Chondrocyte (in vitro differentiated cells): Measurements from ENCODE around the gene NEK4. TPM values are rescaled to one million over a fixed set of nuclear protein-coding genes. Genes with fewer than 3 reads are reported as not detected.

Experiments
- DNase-seq: peaks from one replicate; pipeline ENCODE4 v3.0.0; 2021; ENCODE audit warnings: mixed read lengths, low spot score
- H3K27ac Mint-ChIP-seq: one replicate; pipeline ENCODE4 v1.8.0; 2021; ENCODE audit warnings: mild to moderate bottlenecking, moderate library complexity, mixed read lengths; ENCODE audit not compliant: unreplicated experiment
- H3K27me3 Mint-ChIP-seq: 2 replicates; pipeline ENCODE4 v1.8.0; 2021; ENCODE audit warnings: low read depth, mixed read lengths
- H3K36me3 Mint-ChIP-seq: 2 replicates; pipeline ENCODE4 v1.8.0; 2021; ENCODE audit warnings: low read depth, mixed read lengths
- H3K4me1 Mint-ChIP-seq: 2 replicates; pipeline ENCODE4 v1.8.0; 2021; ENCODE audit warnings: low read depth, mild to moderate bottlenecking, mixed read lengths
- H3K4me3 Mint-ChIP-seq: one replicate; pipeline ENCODE4 v1.8.0; 2021; ENCODE audit warnings: mild to moderate bottlenecking, moderate library complexity, mixed read lengths; ENCODE audit not compliant: unreplicated experiment
- H3K9me3 Mint-ChIP-seq: 2 replicates; pipeline ENCODE4 v1.8.0; 2021; ENCODE audit warnings: low read depth, mixed read lengths
- long read RNA-seq: library from polyadenylated mRNA; stranded (forward); transcript quantifications from one replicate; pipeline ENCODE4 v2.0.0, GENCODE V29; 2021
- total RNA-seq: library from RNA; stranded (reverse); gene quantifications from 3 replicates; pipeline ENCODE4 v1.2.1, GENCODE V29; 2021
- TF ChIP-seq, protein P1 (sequence below): fragments of 200-600 bp; sonication (generic); IDR thresholded peaks from 2 replicates; pipeline ENCODE4 v1.5.0; 2021; ENCODE audit warnings: antibody characterized with exemption, mild to moderate bottlenecking, moderate library complexity

The NEK4 gene
- total RNA-seq, result 11.3 to 15.6 TPM (median 11.6 TPM) in 3 replicates
- long read RNA-seq, full-length matches to known transcripts, result 8 of 17 reads
- long read RNA-seq, partial matches to known transcripts, result 3 of 17 reads
- long read RNA-seq, other reads (novel, unspliced or antisense), result 6 of 17 reads

DNA sequence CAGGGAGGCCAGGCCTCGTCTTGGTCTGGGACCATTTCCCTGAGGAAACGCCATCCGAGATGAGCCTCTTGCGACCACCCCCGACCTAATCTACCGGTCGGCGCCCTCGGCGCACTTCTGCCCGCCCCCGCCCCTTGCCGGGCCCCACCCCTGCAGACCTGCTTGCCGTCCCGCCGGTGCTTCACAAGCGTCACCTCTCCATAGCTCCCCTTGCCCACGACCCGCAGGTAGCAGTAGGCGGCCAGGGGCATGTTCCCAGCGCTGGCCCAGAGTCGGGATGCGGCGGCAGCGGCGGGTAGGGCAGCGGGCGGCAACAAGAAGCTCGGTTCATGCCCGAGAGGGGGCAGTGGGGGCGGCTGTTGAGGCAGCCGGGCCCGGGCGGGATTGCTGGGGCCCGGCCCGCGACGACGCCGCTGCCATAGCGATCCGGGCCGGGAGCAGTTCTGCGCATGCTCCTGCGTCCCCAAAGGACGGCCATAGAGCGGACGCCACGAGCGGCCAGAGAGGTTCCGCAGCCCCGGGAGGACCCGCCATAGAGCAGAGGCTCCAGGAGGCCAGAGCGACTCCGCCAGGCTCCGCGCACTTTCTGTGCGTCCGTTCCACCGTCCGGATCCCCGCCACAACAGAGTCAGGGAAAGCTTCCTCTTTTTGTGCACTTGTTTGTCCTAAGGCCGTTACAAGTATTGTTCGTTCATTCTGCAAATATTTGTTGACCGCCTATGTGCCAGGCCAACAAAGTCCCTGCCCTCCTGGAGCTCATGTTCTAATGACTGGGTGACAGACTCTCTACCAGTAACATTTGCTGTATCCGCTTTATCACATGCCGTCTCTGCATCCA lies at the start of gene NEK4:
Gene NEK4 (minus strand): TSS at position 445 of the 838 bp plus-strand sequence. CDS start 194 bp downstream, at position 251.
- H3K27ac Mint-ChIP-seq, result peak within 1 kb of the TSS; percentile 98
- no peaks in the 10 kb centered on the region for H3K27me3 Mint-ChIP-seq

DNA sequence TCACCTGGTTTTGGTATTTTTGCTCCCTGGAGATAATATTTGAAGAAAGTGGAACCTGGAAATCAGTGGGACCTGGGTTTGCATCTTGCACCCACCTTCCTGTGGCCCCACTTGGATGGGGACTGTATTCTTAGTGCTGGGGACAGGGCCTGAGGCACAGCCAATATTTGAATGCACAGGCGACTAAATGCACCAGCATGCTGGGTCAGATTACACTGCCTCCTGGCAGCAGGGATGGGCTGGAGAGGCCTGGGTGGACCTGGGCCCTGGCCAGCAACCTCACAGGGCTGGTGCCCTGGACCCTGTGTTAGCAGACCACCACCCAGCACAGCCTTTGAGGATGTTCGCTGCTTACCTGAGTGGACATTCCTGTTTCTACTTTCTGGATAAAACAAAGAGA lies 49.2 kb upstream of the NEK4 start:
- H3K36me3 Mint-ChIP-seq, result no peaks in the 10 kb centered on the region
- no peaks in the 10 kb centered on the region for H3K27me3 Mint-ChIP-seq
- no peak for DNase-seq
- no peak overlapping the region for H3K4me3 Mint-ChIP-seq
- TF ChIP-seq, protein P1, sequence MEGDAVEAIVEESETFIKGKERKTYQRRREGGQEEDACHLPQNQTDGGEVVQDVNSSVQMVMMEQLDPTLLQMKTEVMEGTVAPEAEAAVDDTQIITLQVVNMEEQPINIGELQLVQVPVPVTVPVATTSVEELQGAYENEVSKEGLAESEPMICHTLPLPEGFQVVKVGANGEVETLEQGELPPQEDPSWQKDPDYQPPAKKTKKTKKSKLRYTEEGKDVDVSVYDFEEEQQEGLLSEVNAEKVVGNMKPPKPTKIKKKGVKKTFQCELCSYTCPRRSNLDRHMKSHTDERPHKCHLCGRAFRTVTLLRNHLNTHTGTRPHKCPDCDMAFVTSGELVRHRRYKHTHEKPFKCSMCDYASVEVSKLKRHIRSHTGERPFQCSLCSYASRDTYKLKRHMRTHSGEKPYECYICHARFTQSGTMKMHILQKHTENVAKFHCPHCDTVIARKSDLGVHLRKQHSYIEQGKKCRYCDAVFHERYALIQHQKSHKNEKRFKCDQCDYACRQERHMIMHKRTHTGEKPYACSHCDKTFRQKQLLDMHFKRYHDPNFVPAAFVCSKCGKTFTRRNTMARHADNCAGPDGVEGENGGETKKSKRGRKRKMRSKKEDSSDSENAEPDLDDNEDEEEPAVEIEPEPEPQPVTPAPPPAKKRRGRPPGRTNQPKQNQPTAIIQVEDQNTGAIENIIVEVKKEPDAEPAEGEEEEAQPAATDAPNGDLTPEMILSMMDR, result no peak
- H3K27ac Mint-ChIP-seq, result no peak overlapping the region
- no peaks in the 10 kb centered on the region for H3K4me1 Mint-ChIP-seq
- H3K9me3 Mint-ChIP-seq, result no peaks in the 10 kb centered on the region

More for the DNA sequence above, at the start of gene NEK4:
- no peaks in the 10 kb centered on the region for H3K9me3 Mint-ChIP-seq
- peaks cover 5% of the 10 kb centered on the region for H3K36me3 Mint-ChIP-seq
- peaks cover 18% of the 10 kb centered on the region for H3K4me1 Mint-ChIP-seq
- peak within 1 kb of the TSS; percentile 98 for H3K4me3 Mint-ChIP-seq
- TF ChIP-seq, protein P1, result peak; percentile 53
- DNase-seq, result no peak

DNA sequence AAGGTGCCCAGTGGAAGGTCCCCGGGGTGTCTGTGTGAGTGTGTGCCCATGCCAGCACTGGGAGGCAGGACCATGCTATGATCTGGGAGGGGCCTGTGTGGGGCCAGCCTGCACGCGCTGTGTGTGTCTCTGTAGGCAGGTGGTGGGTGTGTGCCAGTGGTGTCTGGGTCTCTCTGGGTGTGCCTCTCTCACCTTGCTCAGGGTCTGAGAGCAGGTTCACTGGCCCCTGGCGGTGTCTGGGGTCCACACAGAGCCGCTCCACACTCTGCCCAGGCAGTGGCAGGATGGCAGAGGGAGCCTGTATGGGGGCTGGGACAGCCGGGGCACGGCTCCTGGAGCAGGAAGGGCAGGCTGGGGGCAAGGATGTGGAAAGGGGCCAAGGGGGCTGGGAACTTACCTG lies 47.1 kb upstream of the NEK4 start:
- Mint-ChIP-seq H3K4me1 (no peaks in the 10 kb centered on the region), H3K27me3 (no peaks in the 10 kb centered on the region), H3K36me3 (no peaks in the 10 kb centered on the region), H3K9me3 (no peaks in the 10 kb centered on the region), H3K4me3 (no peak overlapping the region), H3K27ac (no peak overlapping the region)
- TF ChIP-seq, protein P1, result no peak
- no peak for DNase-seq

DNA sequence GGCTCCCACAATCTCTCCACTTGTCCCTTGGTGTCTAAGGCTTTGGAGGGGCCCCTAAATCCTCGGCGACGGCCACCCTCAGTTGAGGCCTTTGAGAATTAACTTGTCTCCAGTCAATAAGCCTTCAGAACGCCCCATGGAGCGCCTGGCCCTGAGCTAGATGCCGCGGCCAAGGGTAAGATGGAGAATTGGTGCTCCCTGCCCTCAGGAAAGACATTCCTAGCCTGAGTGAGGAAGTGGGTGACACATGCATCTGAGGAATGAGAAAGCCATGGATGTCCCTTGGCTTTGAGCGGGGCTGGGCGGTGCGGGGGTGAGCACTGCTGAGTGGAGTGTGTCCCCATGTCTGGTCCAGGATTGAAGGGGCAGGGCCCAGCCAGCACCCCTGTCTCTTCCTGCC lies 46.5 kb upstream of the NEK4 start:
- H3K27ac Mint-ChIP-seq, result no peak overlapping the region

DNA sequence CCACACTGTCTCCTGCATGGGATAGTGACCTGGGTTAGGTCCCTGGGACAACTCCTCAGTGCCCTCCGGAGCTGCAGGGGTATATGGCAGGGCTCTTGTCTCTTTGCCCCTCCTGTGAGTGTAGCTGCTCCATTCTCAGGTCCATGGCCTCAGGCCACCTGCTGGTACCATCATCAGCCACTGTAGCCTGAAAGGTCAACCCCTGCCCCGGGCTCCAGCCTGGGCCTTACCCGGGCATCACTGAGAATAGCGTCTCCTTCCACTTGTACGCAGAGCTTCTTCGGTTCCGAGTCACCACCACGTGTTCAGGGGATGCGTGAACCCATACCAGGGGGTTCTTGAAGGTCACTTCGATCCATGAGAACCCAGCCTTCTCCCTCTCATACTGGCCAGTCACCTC lies 45.9 kb upstream of the NEK4 start:
- no peak for DNase-seq
- Mint-ChIP-seq H3K9me3 (no peaks in the 10 kb centered on the region), H3K27me3 (no peaks in the 10 kb centered on the region), H3K4me3 (no peak overlapping the region), H3K27ac (no peak overlapping the region), H3K36me3 (no peaks in the 10 kb centered on the region), H3K4me1 (no peaks in the 10 kb centered on the region)
- TF ChIP-seq, protein P1, result no peak

More for the DNA sequence above, 46.5 kb upstream of the NEK4 start:
- Mint-ChIP-seq H3K4me1 (no peaks in the 10 kb centered on the region), H3K4me3 (no peak overlapping the region), H3K36me3 (no peaks in the 10 kb centered on the region), H3K9me3 (no peaks in the 10 kb centered on the region), H3K27me3 (no peaks in the 10 kb centered on the region)
- DNase-seq, result no peak
- TF ChIP-seq, protein P1, result no peak
